ENCODE data around the gene KMT2B. TPM values are rescaled to one million over a fixed set of nuclear protein-coding genes. Genes with fewer than 3 reads are reported as not detected.

Gene KMT2B
- total and polyA plus RNA-seq, 9 of the 15 experiments (the other 6 are each of a cell fraction or from before 2014, with no cell fraction given) = 0.63 to 43.9 (median 8.1) TPM

GRCh38 chr19:35785339-35785627, 67.5 kb downstream of the KMT2B start:
- H3K4me3 ChIP-seq = no peak overlapping the region
- H3K36me3 ChIP-seq (ENCODE audit: control insufficient read depth, insufficient read depth, low read length) = peaks cover 7% of the 10 kb centered on the region; the same call in 1 of the 3 replicates
- WGBS (ENCODE audit: insufficient coverage, low coverage, missing lambda C conversion rate) = 86% methylated on average over 7 of the region's 10 CpGs
- no peak for DNase-seq (ENCODE audit: extremely low read depth in 1 of 4, low spot score in 3 of 4)
- no peaks in the 10 kb centered on the region for H3K9me1 ChIP-seq (ENCODE audit: control insufficient read depth, insufficient read depth, low read length)
- ATAC-seq = no peak
- H3K9ac ChIP-seq (ENCODE audit: insufficient read depth in 1 of 2, low read depth in 2 of 2, low read length in 2 of 2) = no peak overlapping the region
- H2AFZ ChIP-seq (ENCODE audit: low read depth, low read length) = no peak overlapping the region
- H3K9me3 ChIP-seq (replicated peaks; ENCODE audit: control insufficient read depth, insufficient read depth, low read depth, low read length) = no peaks in the 10 kb centered on the region
- no peaks in the 10 kb centered on the region for H3K27me3 ChIP-seq (ENCODE audit: control insufficient read depth in 2 of 2, insufficient read depth in 2 of 2, low read length in 2 of 2)
- intact Hi-C loops (cut with micrococcal nuclease) (no loop called here), in situ Hi-C loops (cut with MboI) (no loop called here)
- TF ChIP-seq RBFOX2 (IDR thresholded peaks at IDR 0.05; ENCODE audit: low read depth, low read length) = peak; percentile 2; the same call in 1 of the 2 replicates
- TF ChIP-seq SLC30A9 (CRISPR knock-in tag; IDR thresholded peaks at IDR 0.05) = no peak
- no peak for TF ChIP-seq POLR2H (tag; IDR thresholded peaks at IDR 0.05; ENCODE audit: low read depth)
- no peak for TF ChIP-seq RBM39 (optimal IDR thresholded peaks at IDR 0.05; ENCODE audit: low read depth, low read length)
- no peaks in the 10 kb centered on the region for H4K20me1 ChIP-seq (replicated peaks; ENCODE audit: control insufficient read depth, insufficient read depth, low read length)
- H3K27ac ChIP-seq (ENCODE audit: extremely low read depth, low read depth, low read length) = no peak overlapping the region
- ChIA-PET CTCF (ENCODE audit: low intra/inter-chr PET ratio) (no interaction called here), POLR2A (interaction anchor here (0.6 kb wide), 1 partner anchor 90 kb away, joined by 3 read pairs; no protein-coding TSS in a partner anchor)
- no peaks in the 10 kb centered on the region for H3K79me2 ChIP-seq (ENCODE audit: control insufficient read depth, insufficient read depth, low read length)
- FAIRE-seq = no peak
- H3K4me1 ChIP-seq (replicated peaks in 1 of 2; ENCODE audit: control insufficient read depth in 2 of 2, insufficient read depth in 2 of 2, low read length in 2 of 2) = peaks cover 0 to 41% of the 10 kb centered on the region in 2 experiments; a peak in 1 of 5 replicates
- no peak overlapping the region for H3K4me2 ChIP-seq (ENCODE audit: insufficient read depth, low read length)
- no TSS peak for BruUV-seq (replicated peaks)

- DNase-seq (ENCODE audit: extremely low read depth in 1 of 4, low spot score in 3 of 4) (no peak), ATAC-seq (no peak), FAIRE-seq (no peak)
- Histone ChIP-seq H3K4me3 (no peak overlapping the region), H3K9me3 (replicated peaks; ENCODE audit: control insufficient read depth, insufficient read depth, low read depth, low read length) (no peaks in the 10 kb centered on the region), H3K9me1 (ENCODE audit: control insufficient read depth, insufficient read depth, low read length) (no peaks in the 10 kb centered on the region), H3K36me3 (ENCODE audit: control insufficient read depth, insufficient read depth, low read length) (peaks cover 6% of the 10 kb centered on the region; the same call in 1 of the 3 replicates), H4K20me1 (replicated peaks; ENCODE audit: control insufficient read depth, insufficient read depth, low read length) (no peaks in the 10 kb centered on the region), H3K4me2 (ENCODE audit: insufficient read depth, low read length) (no peak overlapping the region), H2AFZ (ENCODE audit: low read depth, low read length) (no peak overlapping the region), H3K9ac (ENCODE audit: insufficient read depth in 1 of 2, low read depth in 2 of 2, low read length in 2 of 2) (peak overlapping the region in 1 of 2 experiments; percentile 13; a peak in 1 of 4 replicates), H3K79me2 (ENCODE audit: control insufficient read depth, insufficient read depth, low read length) (no peaks in the 10 kb centered on the region), H3K27me3 (ENCODE audit: control insufficient read depth in 2 of 2, insufficient read depth in 2 of 2, low read length in 2 of 2) (no peaks in the 10 kb centered on the region), H3K4me1 (replicated peaks in 1 of 2; ENCODE audit: control insufficient read depth in 2 of 2, insufficient read depth in 2 of 2, low read length in 2 of 2) (peaks cover 0 to 50% of the 10 kb centered on the region in 2 experiments; a peak in 2 of 5 replicates), H3K27ac (ENCODE audit: extremely low read depth, low read depth, low read length) (no peak overlapping the region)
- CTCF ChIA-PET (ENCODE audit: low intra/inter-chr PET ratio) = no interaction called here
- in situ Hi-C loops (cut with MboI) (no loop called here), intact Hi-C loops (cut with micrococcal nuclease) (no loop called here)
- WGBS (ENCODE audit: insufficient coverage, low coverage, missing lambda C conversion rate) = 74% methylated on average over 22 of the region's 31 CpGs
- POLR2A ChIA-PET = interaction anchor here (0.5 kb wide), 1 partner anchor 38 kb away, joined by 4 read pairs; the partner anchor contains the start of gene LIN37
- BruUV-seq (replicated peaks) = no TSS peak
- TF ChIP-seq RBFOX2 (IDR thresholded peaks at IDR 0.05; ENCODE audit: low read depth, low read length) (0 out of 2 replicates have a peak, but pooled peaks have one; percentile 18), RNF219 (CRISPR knock-in tag; IDR thresholded peaks at IDR 0.05) (no peak), PTRF (tag; IDR thresholded peaks at IDR 0.05) (no peak), ETV1 (tag; conservative IDR thresholded peaks at IDR 0.05; ENCODE audit: low read depth) (no peak), CREB3L1 (IDR thresholded peaks at IDR 0.05; ENCODE audit: borderline replicate concordance, low read depth) (no peak)
Measured at GRCh38 chr19:35786299-35787160, 68.7 kb downstream of the KMT2B start.

Measured in K562 (cell line).